ACC112 (cell line): ENCODE measurements around the gene SORCS2.

ENCODE experiments used
- H2AFZ ChIP-seq: fragments of 200-600 bp; sonication (generic); one replicate; pipeline ENCODE4 v1.6.0; 2017; ENCODE audit warnings: antibody characterized with exemption, low read length; ENCODE audit not compliant: unreplicated experiment
- H3K27ac ChIP-seq: fragments of 200-600 bp; sonication (generic); 2 replicates; pipeline ENCODE4 v1.5.1; 2014; ENCODE audit warnings: low read depth, mild to moderate bottlenecking, antibody characterized with exemption, low read length, moderate library complexity
- H3K27me3 ChIP-seq: fragments of 200-600 bp; sonication (generic); 2 replicates; pipeline ENCODE4 v1.6.1; 2014; ENCODE audit warnings: mild to moderate bottlenecking, antibody characterized with exemption, low read length, moderate library complexity, mixed read lengths; ENCODE audit not compliant: insufficient read depth
- H3K36me3 ChIP-seq: fragments of 200-600 bp; sonication (generic); 2 replicates; pipeline ENCODE4 v1.6.1; 2016; ENCODE audit warnings: mild to moderate bottlenecking, antibody characterized with exemption, low read length, moderate library complexity, mixed read lengths; ENCODE audit not compliant: insufficient read depth
- H3K4me1 ChIP-seq: fragments of 200-600 bp; sonication (generic); one replicate; pipeline ENCODE4 v1.6.1; 2016; ENCODE audit warnings: low read length, mixed read lengths; ENCODE audit not compliant: insufficient read depth, unreplicated experiment, control insufficient read depth
- H3K4me3 ChIP-seq: fragments of 200-600 bp; sonication (generic); 2 replicates; pipeline ENCODE4 v1.5.1; 2014; ENCODE audit warnings: mild to moderate bottlenecking, low read depth, low read length
- H3K79me2 ChIP-seq: fragments of 200-600 bp; sonication (generic); one replicate; pipeline ENCODE4 v1.6.0; 2016; ENCODE audit warnings: low read length; ENCODE audit not compliant: control insufficient read depth, unreplicated experiment, insufficient read depth

Gene SORCS2

GRCh38 chr4:7505116-7505900, 313.0 kb downstream of the SORCS2 start:
- Histone ChIP-seq H3K27ac (no peak overlapping the region), H3K4me3 (no peak overlapping the region), H3K79me2 (no peaks in the 10 kb centered on the region), H2AFZ (no peak overlapping the region), H3K27me3 (peaks cover 12% of the 10 kb centered on the region; the same call in 1 of the 2 replicates), H3K4me1 (no peaks in the 10 kb centered on the region), H3K36me3 (no peaks in the 10 kb centered on the region)

- no peak overlapping the region for H3K27ac ChIP-seq
- H3K4me3 ChIP-seq, result no peak overlapping the region
- H3K36me3 ChIP-seq, result no peaks in the 10 kb centered on the region
- H3K4me1 ChIP-seq, result no peaks in the 10 kb centered on the region
- peaks cover 12% of the 10 kb centered on the region; the same call in 1 of the 2 replicates for H3K27me3 ChIP-seq
- H3K79me2 ChIP-seq, result no peaks in the 10 kb centered on the region
- no peak overlapping the region for H2AFZ ChIP-seq
Measured at GRCh38 chr4:7506119-7506518, 313.8 kb downstream of the SORCS2 start.

- H3K27me3 ChIP-seq, result peaks cover 10% of the 10 kb centered on the region; the same call in 1 of the 2 replicates
- no peak overlapping the region for H2AFZ ChIP-seq
- H3K79me2 ChIP-seq, result no peaks in the 10 kb centered on the region
- no peaks in the 10 kb centered on the region for H3K36me3 ChIP-seq
- H3K4me1 ChIP-seq, result no peaks in the 10 kb centered on the region
- H3K27ac ChIP-seq, result no peak overlapping the region
- H3K4me3 ChIP-seq, result no peak overlapping the region
Measured at GRCh38 chr4:7506572-7506971, 314.2 kb downstream of the SORCS2 start.

- Histone ChIP-seq H3K4me1 (no peaks in the 10 kb centered on the region), H3K36me3 (no peaks in the 10 kb centered on the region), H3K27ac (no peak overlapping the region), H3K79me2 (no peaks in the 10 kb centered on the region), H3K27me3 (peaks cover 3% of the 10 kb centered on the region; the same call in 1 of the 2 replicates), H3K4me3 (no peak overlapping the region), H2AFZ (no peak overlapping the region)
Measured at GRCh38 chr4:7507381-7507780, 315.0 kb downstream of the SORCS2 start.

- no peaks in the 10 kb centered on the region for H3K79me2 ChIP-seq
- H3K4me1 ChIP-seq, result no peaks in the 10 kb centered on the region
- no peak overlapping the region for H2AFZ ChIP-seq
- no peaks in the 10 kb centered on the region for H3K36me3 ChIP-seq
- no peak overlapping the region for H3K27ac ChIP-seq
- H3K27me3 ChIP-seq, result no peaks in the 10 kb centered on the region; the same call in 1 of the 2 replicates
- no peak overlapping the region for H3K4me3 ChIP-seq
Measured at GRCh38 chr4:7510066-7510465, 317.7 kb downstream of the SORCS2 start.

- no peaks in the 10 kb centered on the region for H3K36me3 ChIP-seq
- no peaks in the 10 kb centered on the region for H3K4me1 ChIP-seq
- H3K4me3 ChIP-seq, result no peak overlapping the region
- H3K27me3 ChIP-seq, result no peaks in the 10 kb centered on the region; the same call in 1 of the 2 replicates
- H2AFZ ChIP-seq, result no peak overlapping the region
- H3K79me2 ChIP-seq, result no peaks in the 10 kb centered on the region
- no peak overlapping the region for H3K27ac ChIP-seq
Measured at GRCh38 chr4:7510538-7510937, 318.2 kb downstream of the SORCS2 start.

- Histone ChIP-seq H2AFZ (no peak overlapping the region), H3K27me3 (no peaks in the 10 kb centered on the region; the same call in 1 of the 2 replicates), H3K27ac (no peak overlapping the region), H3K4me1 (no peaks in the 10 kb centered on the region), H3K4me3 (no peak overlapping the region), H3K79me2 (no peaks in the 10 kb centered on the region), H3K36me3 (no peaks in the 10 kb centered on the region)
Measured at GRCh38 chr4:7511525-7511924, 319.2 kb downstream of the SORCS2 start.

GRCh38 chr4:7512428-7512827, 320.1 kb downstream of the SORCS2 start:
- Histone ChIP-seq H3K79me2 (no peaks in the 10 kb centered on the region), H2AFZ (no peak overlapping the region), H3K27me3 (peaks cover 9% of the 10 kb centered on the region), H3K36me3 (no peaks in the 10 kb centered on the region), H3K4me3 (no peak overlapping the region), H3K27ac (no peak overlapping the region), H3K4me1 (no peaks in the 10 kb centered on the region)

- H3K4me1 ChIP-seq, result no peaks in the 10 kb centered on the region
Measured at GRCh38 chr4:7512946-7513345, 320.6 kb downstream of the SORCS2 start.

GRCh38 chr4:7513671-7514070, 321.3 kb downstream of the SORCS2 start:
- H3K4me1 ChIP-seq, result no peaks in the 10 kb centered on the region
- no peaks in the 10 kb centered on the region for H3K79me2 ChIP-seq
- H2AFZ ChIP-seq, result no peak overlapping the region
- no peak overlapping the region for H3K4me3 ChIP-seq
- H3K36me3 ChIP-seq, result no peaks in the 10 kb centered on the region
- no peak overlapping the region for H3K27ac ChIP-seq
- H3K27me3 ChIP-seq, result peaks cover 18% of the 10 kb centered on the region

More at GRCh38 chr4:7512946-7513345, 320.6 kb downstream of the SORCS2 start:
- Histone ChIP-seq H3K27me3 (peaks cover 14% of the 10 kb centered on the region), H3K27ac (no peak overlapping the region), H2AFZ (no peak overlapping the region), H3K4me3 (no peak overlapping the region), H3K79me2 (no peaks in the 10 kb centered on the region), H3K36me3 (no peaks in the 10 kb centered on the region)

GRCh38 chr4:7514281-7514680, 321.9 kb downstream of the SORCS2 start:
- no peak overlapping the region for H2AFZ ChIP-seq
- no peak overlapping the region for H3K4me3 ChIP-seq
- no peaks in the 10 kb centered on the region for H3K36me3 ChIP-seq
- H3K79me2 ChIP-seq, result no peaks in the 10 kb centered on the region
- no peak overlapping the region for H3K27ac ChIP-seq
- H3K4me1 ChIP-seq, result no peaks in the 10 kb centered on the region
- H3K27me3 ChIP-seq, result peaks cover 18% of the 10 kb centered on the region
